ENCODE results near the gene INAFM1. TPM values are rescaled to one million over a fixed set of nuclear protein-coding genes. Genes with fewer than 3 reads are reported as not detected.

INAFM1 gene
- total RNA-seq, 1 donor from 2014 or later, result 2.2 TPM

- H3K36me3 ChIP-seq (ENCODE audit: control insufficient read depth, insufficient read depth, low read length), result no peaks in the 10 kb centered on the region
- no peak for TF ChIP-seq CTCF (IDR thresholded peaks at IDR 0.05; ENCODE audit: insufficient read depth, low read length, poor library complexity, severe bottlenecking)
- H3K4me3 ChIP-seq (ENCODE audit: low read depth, low read length), result no peak overlapping the region
- peaks cover 4% of the 10 kb centered on the region for H3K27me3 ChIP-seq (ENCODE audit: control insufficient read depth, insufficient read depth, low read length)
- no peak for DNase-seq (ENCODE audit: low read depth)
These were observed 49.8 kb downstream of the INAFM1 start for GRCh38 chr19:47324502-47324901.

Other genes starting within 250 kb of the INAFM1 start
- 36.8 and 71.0 TPM in 2 replicates for gene TMEM160, start 226.3 kb upstream of the INAFM1 start, total RNA-seq
- 23.9 and 29.2 TPM in 2 replicates for gene ZC3H4, start 161.1 kb upstream of the INAFM1 start, total RNA-seq
- gene SAE1, start 144.1 kb upstream of the INAFM1 start, total RNA-seq, result 91.7 and 114 TPM in 2 replicates
- 46.8 and 64.7 TPM in 2 replicates for gene BBC3, start 43.7 kb upstream of the INAFM1 start, total RNA-seq
- gene CCDC9, start 18.4 kb upstream of the INAFM1 start, total RNA-seq, result 13.8 and 16.5 TPM in 2 replicates
- gene C5AR1, start 35.0 kb downstream of the INAFM1 start, total RNA-seq, result not detected in 2 replicates
- gene C5AR2, start 57.3 kb downstream of the INAFM1 start, total RNA-seq, result not detected in 2 replicates
- 18.1 and 27.1 TPM in 2 replicates for gene DHX34, start 74.4 kb downstream of the INAFM1 start, total RNA-seq
- gene MEIS3, start 144.6 kb downstream of the INAFM1 start, total RNA-seq, result 2.3 and 8.6 TPM in 2 replicates
- gene SLC8A2, start 197.0 kb downstream of the INAFM1 start, total RNA-seq, result not detected in 2 replicates
- 6.0 and 6.6 TPM in 2 replicates for gene KPTN, start 209.3 kb downstream of the INAFM1 start, total RNA-seq
- gene NAPA, start 240.2 kb downstream of the INAFM1 start, total RNA-seq, result 127 and 142 TPM in 2 replicates